Measurements from ENCODE around the gene PPP2R5A. TPM values are rescaled to one million over a fixed set of nuclear protein-coding genes. Genes with fewer than 3 reads are reported as not detected.

Gene PPP2R5A
- total and polyA plus RNA-seq, 2 of the 8 experiments (the other 6 are each of a cell fraction or from before 2014, with no cell fraction given), result 14.6 to 36.3 TPM

GRCh38 chr1:212236664-212237220 is 48.5 kb upstream of the PPP2R5A start:
- Histone ChIP-seq H2BK120ac (replicated peaks; ENCODE audit: low read depth, low read length) (no peak overlapping the region), H2AK5ac (ENCODE audit: low read depth, low read length) (no peak overlapping the region), H3K18ac (ENCODE audit: extremely low read depth, low read length) (no peak overlapping the region), H3K79me1 (ENCODE audit: low read depth, low read length) (no peaks in the 10 kb centered on the region), H3K9me3 (ENCODE audit: insufficient read depth in 2 of 2, low read depth in 1 of 2, low read length in 1 of 2) (no peaks in the 10 kb centered on the region), H3K4ac (replicated peaks; ENCODE audit: insufficient read length, low read depth, low read length) (no peak overlapping the region), H3K56ac (replicated peaks; ENCODE audit: insufficient read length, low read depth, low read length) (no peak overlapping the region), H3K27ac (ENCODE audit: low read depth, low read length) (no peak overlapping the region), H2BK15ac (ENCODE audit: low read length) (no peak overlapping the region), H3K4me3 (ENCODE audit: extremely low read depth in 1 of 4, insufficient read depth in 2 of 4, low read depth in 3 of 4, low read length in 4 of 4) (no peak overlapping the region), H3K4me2 (ENCODE audit: insufficient read depth in 1 of 2, low read depth in 2 of 2, low read length in 2 of 2) (no peak overlapping the region), H3K4me1 (replicated peaks in 1 of 4; ENCODE audit: control insufficient read depth in 3 of 4, insufficient read depth in 4 of 4, low read length in 3 of 4) (no peaks in the 10 kb centered on the region), H2BK12ac (ENCODE audit: low read depth, low read length) (no peak overlapping the region), H2AFZ (ENCODE audit: low read length) (no peak overlapping the region), H3K23me2 (ENCODE audit: low read depth, low read length) (no peaks in the 10 kb centered on the region), H4K8ac (ENCODE audit: extremely low read depth, insufficient read depth, low read length) (no peak overlapping the region), H4K5ac (ENCODE audit: insufficient read length, low read depth, low read length) (no peak overlapping the region), H2BK5ac (ENCODE audit: low read depth, low read length) (no peak overlapping the region), H3K36me3 (ENCODE audit: control insufficient read depth in 2 of 4, insufficient read depth in 4 of 4, low read length in 3 of 4) (no peaks in the 10 kb centered on the region), H4K91ac (replicated peaks; ENCODE audit: insufficient read length, low read length) (no peak overlapping the region), H3K23ac (ENCODE audit: insufficient read length) (no peak overlapping the region), H3K27me3 (replicated peaks in 1 of 4; ENCODE audit: control insufficient read depth in 3 of 4, extremely low read depth in 1 of 4, insufficient read depth in 3 of 4, low read length in 3 of 4) (no peaks in the 10 kb centered on the region; a peak in 1 of 7 replicates), H3K14ac (ENCODE audit: insufficient read length) (no peak overlapping the region), H3K79me2 (ENCODE audit: control insufficient read depth in 1 of 2, insufficient read depth in 2 of 2, low read length in 2 of 2) (no peaks in the 10 kb centered on the region), H4K20me1 (replicated peaks in 1 of 2; ENCODE audit: control insufficient read depth in 1 of 2, insufficient read depth in 2 of 2, low read length in 2 of 2) (no peaks in the 10 kb centered on the region), H2BK20ac (ENCODE audit: low read length) (no peak overlapping the region), H3K9ac (replicated peaks in 1 of 4; ENCODE audit: extremely low read depth in 1 of 4, low read depth in 3 of 4, low read length in 3 of 4) (no peak overlapping the region)
- no peak for DNase-seq (ENCODE audit: low read depth in 1 of 2, low spot score in 2 of 2)
- ChIA-PET POLR2A (ENCODE audit: partially characterized antibody) (interaction anchor here (1.5 kb wide), 1 partner anchor 10 kb away, joined by 8 read pairs; no protein-coding TSS in a partner anchor), CTCF (ENCODE audit: partially characterized antibody) (interaction anchor here (0.9 to 1.2 kb wide), 2 partner anchors 166 to 173 kb away, joined by 3 to 6 read pairs; no protein-coding TSS in a partner anchor)
- 83% methylated on average over 3 of the region's 3 CpGs; no CpG with 5 or more reads in 1 of the 2 experiments for WGBS, 2 experiments (ENCODE audit: extremely low coverage in 1 of 2, insufficient coverage in 1 of 2, insufficient read length in 1 of 2, insufficient replicate concordance in 2 of 2, low coverage in 1 of 2, low lambda C conversion rate in 2 of 2, missing lambda C conversion rate in 1 of 2)
- no peak for TF ChIP-seq ATF3 (IDR thresholded peaks at IDR 0.05; ENCODE audit: insufficient read depth, low read depth, low read length)
- FAIRE-seq, result no peak
